Measurements from ENCODE around the gene SLC16A8.

SLC16A8 gene

GRCh38 chr22:38071421-38072321 lies 12.3 kb downstream of the SLC16A8 start:
- DNase-seq, result no peak

- DNase-seq, result no peak
Measured at GRCh38 chr22:38070250-38070921, 13.6 kb downstream of the SLC16A8 start.

GRCh38 chr22:38069372-38070249 lies 14.4 kb downstream of the SLC16A8 start:
- no peak for DNase-seq

- no peak for DNase-seq
Measured at GRCh38 chr22:38068641-38069371, 15.2 kb downstream of the SLC16A8 start.

- DNase-seq, result no peak
Measured at GRCh38 chr22:38067761-38068360, 16.1 kb downstream of the SLC16A8 start.

GRCh38 chr22:38067028-38067415 lies 17.0 kb downstream of the SLC16A8 start:
- DNase-seq, result no peak

GRCh38 chr22:38066381-38067027 lies 17.5 kb downstream of the SLC16A8 start:
- no peak for DNase-seq

GRCh38 chr22:38065539-38065938 lies 18.4 kb downstream of the SLC16A8 start:
- DNase-seq, result no peak

- no peak for DNase-seq
Measured at GRCh38 chr22:38062791-38063190, 21.2 kb downstream of the SLC16A8 start.

- DNase-seq, result peak; percentile 89
Measured at GRCh38 chr22:38056969-38057891, 26.8 kb downstream of the SLC16A8 start, which contains the start of gene PICK1. Gene PICK1 (plus strand): TSS chr22:38057404. CDS start chr22:38057810, 406 bp downstream.

GRCh38 chr22:38051900-38052862 lies 31.8 kb downstream of the SLC16A8 start:
- DNase-seq, result peak; percentile 63

- DNase-seq, result no peak
Measured at GRCh38 chr22:38051261-38051660, 32.7 kb downstream of the SLC16A8 start.

GRCh38 chr22:38050720-38051119 lies 33.3 kb downstream of the SLC16A8 start:
- DNase-seq, result no peak

GRCh38 chr22:38049812-38050619 lies 34.0 kb downstream of the SLC16A8 start:
- DNase-seq, result no peak

GRCh38 chr22:38046070-38046748 lies 37.8 kb downstream of the SLC16A8 start:
- no peak for DNase-seq

- DNase-seq, result no peak
Measured at GRCh38 chr22:38043151-38044039, 40.6 kb downstream of the SLC16A8 start.

GRCh38 chr22:38042488-38042790 lies 41.5 kb downstream of the SLC16A8 start:
- DNase-seq, result no peak
